NCI-H2107 treated with DMSO at 0.1 percent for 48 hours (cell line): ENCODE data around the gene ABRACL.
"Not testable (repeated sequence)": the region's sequence is repeated elsewhere in the genome, so short reads cannot be mapped to it uniquely, and the experiment has no call there.

Experiments
- DNase-seq: peaks from one replicate; lab custom pipeline; 2025; ENCODE audit not compliant: unreplicated experiment; lab: John Stamatoyannopoulos, UW

ABRACL gene

GRCh38 chr6:139010674-139011073, 17.9 kb upstream of the ABRACL start:
- no peak for DNase-seq

- DNase-seq, result no peak
Measured at GRCh38 chr6:139011980-139012379, 16.6 kb upstream of the ABRACL start.

- DNase-seq, result no peak
Measured at GRCh38 chr6:139013185-139013800, 15.3 kb upstream of the ABRACL start.

GRCh38 chr6:139014945-139015344, 13.6 kb upstream of the ABRACL start:
- no peak for DNase-seq

GRCh38 chr6:139016337-139017213, 12.0 kb upstream of the ABRACL start:
- no peak for DNase-seq

- DNase-seq, result no peak
Measured at GRCh38 chr6:139017227-139017626, 11.3 kb upstream of the ABRACL start.

- no peak for DNase-seq
Measured at GRCh38 chr6:139019722-139020121, 8.8 kb upstream of the ABRACL start.

- no peak for DNase-seq
Measured at GRCh38 chr6:139020689-139021088, 7.9 kb upstream of the ABRACL start.

- DNase-seq, result not testable (repeated sequence)
Measured at GRCh38 chr6:139025416-139025815, 3.1 kb upstream of the ABRACL start.

- peak; percentile 87 for DNase-seq
Measured at GRCh38 chr6:139027620-139028182, 844 bp upstream of the ABRACL start.

- peak; percentile 72 for DNase-seq
Measured at GRCh38 chr6:139028215-139028657, 309 bp upstream of the ABRACL start.

GRCh38 chr6:139029470-139030227, 1.1 kb downstream of the ABRACL start:
- peak; percentile 43 for DNase-seq

- DNase-seq, result no peak
Measured at GRCh38 chr6:139030228-139030963, 1.9 kb downstream of the ABRACL start.

GRCh38 chr6:139037490-139037889, 8.9 kb downstream of the ABRACL start:
- no peak for DNase-seq

- no peak for DNase-seq
Measured at GRCh38 chr6:139044250-139044649, 15.7 kb downstream of the ABRACL start.

- DNase-seq, result no peak
Measured at GRCh38 chr6:139047677-139048076, 19.1 kb downstream of the ABRACL start.

GRCh38 chr6:139048912-139049311, 20.4 kb downstream of the ABRACL start:
- DNase-seq, result not testable (repeated sequence)

- not testable (repeated sequence) for DNase-seq
Measured at GRCh38 chr6:139050131-139050769, 21.7 kb downstream of the ABRACL start.

GRCh38 chr6:139050770-139051313, 22.3 kb downstream of the ABRACL start:
- no peak for DNase-seq
